ENCODE data around the gene TTC24. TPM values are rescaled to one million over a fixed set of nuclear protein-coding genes. Genes with fewer than 3 reads are reported as not detected.

TTC24 gene
- polyA plus RNA-seq, 1 of the 3 experiments (the other 2 are of a cell fraction) = not detected

DNA sequence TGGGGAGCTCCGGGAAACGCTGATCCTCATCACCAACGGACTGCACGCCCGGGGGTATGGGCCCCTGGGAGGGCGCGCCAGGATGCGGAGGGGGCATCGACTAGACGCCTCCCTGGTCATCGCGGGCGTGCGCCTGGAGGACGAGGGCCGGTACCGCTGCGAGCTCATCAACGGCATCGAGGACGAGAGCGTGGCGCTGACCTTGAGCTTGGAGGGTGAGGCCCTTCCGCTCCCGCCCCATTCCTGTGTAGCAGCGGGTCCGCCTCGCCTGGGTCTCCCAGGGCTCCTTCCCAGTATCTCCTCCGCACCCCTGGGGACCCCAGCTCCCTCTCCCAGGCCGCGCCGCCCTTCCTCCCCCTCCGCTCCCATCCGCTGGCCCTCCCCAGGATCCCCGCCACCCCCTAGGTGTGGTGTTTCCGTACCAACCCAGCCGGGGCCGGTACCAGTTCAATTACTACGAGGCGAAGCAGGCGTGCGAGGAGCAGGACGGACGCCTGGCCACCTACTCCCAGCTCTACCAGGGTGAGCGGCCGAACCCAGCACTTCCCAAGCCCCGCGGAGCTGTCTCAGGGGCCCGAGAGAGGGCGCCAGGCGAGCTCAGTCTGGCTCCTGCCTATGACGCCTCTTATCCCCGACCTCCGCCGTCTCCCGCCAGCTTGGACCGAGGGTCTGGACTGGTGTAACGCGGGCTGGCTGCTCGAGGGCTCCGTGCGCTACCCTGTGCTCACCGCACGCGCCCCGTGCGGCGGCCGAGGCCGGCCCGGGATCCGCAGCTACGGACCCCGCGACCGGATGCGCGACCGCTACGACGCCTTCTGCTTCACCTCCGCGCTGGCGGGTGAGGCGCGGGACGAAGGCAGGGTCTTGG lies 44.7 kb downstream of the TTC24 start:
- Histone ChIP-seq H3K36me3 (replicated peaks in 1 of 2; ENCODE audit: control insufficient read depth in 1 of 2, insufficient read depth in 2 of 2, low read length in 1 of 2) (no peaks in the 10 kb centered on the region), H3K4me3 (ENCODE audit: low read depth in 2 of 2, low read length in 1 of 2) (peak overlapping the region; percentile 39 to 57; a peak in 3 of 4 replicates), H3F3A (replicated peaks; ENCODE audit: insufficient read depth) (peaks cover 12% of the 10 kb centered on the region), H3K4me2 (peak overlapping the region; percentile 71), H3K27ac (ENCODE audit: low read depth in 2 of 2, low read length in 1 of 2) (no peak overlapping the region), H3K9me2 (no peaks in the 10 kb centered on the region), H3K4me1 (ENCODE audit: control insufficient read depth in 1 of 2, insufficient read depth in 2 of 2, low read depth in 1 of 2, low read length in 1 of 2) (peaks cover 0 to 13% of the 10 kb centered on the region in 2 experiments; a peak in 1 of 4 replicates), H3K9ac (no peak overlapping the region), H3K9me3 (no peaks in the 10 kb centered on the region), H3K79me2 (ENCODE audit: insufficient read depth) (no peaks in the 10 kb centered on the region), H3K27me3 (ENCODE audit: insufficient read depth) (peaks cover 29% of the 10 kb centered on the region), H2AFZ (ENCODE audit: low read depth) (peak overlapping the region; percentile 85), H4K20me1 (ENCODE audit: insufficient read depth) (no peaks in the 10 kb centered on the region)
- 16% methylated on average over 22 of the region's 87 CpGs for WGBS (ENCODE audit: low lambda C conversion rate)
- TF ChIP-seq RCOR1 (IDR thresholded peaks at IDR 0.05; ENCODE audit: low read length) = no peak
- TF ChIP-seq GABPA (IDR thresholded peaks at IDR 0.05; ENCODE audit: low read depth) = no peak
- no peak for TF ChIP-seq FOXJ3 (CRISPR knock-in tag; IDR thresholded peaks at IDR 0.05)
- TF ChIP-seq, protein P1, sequence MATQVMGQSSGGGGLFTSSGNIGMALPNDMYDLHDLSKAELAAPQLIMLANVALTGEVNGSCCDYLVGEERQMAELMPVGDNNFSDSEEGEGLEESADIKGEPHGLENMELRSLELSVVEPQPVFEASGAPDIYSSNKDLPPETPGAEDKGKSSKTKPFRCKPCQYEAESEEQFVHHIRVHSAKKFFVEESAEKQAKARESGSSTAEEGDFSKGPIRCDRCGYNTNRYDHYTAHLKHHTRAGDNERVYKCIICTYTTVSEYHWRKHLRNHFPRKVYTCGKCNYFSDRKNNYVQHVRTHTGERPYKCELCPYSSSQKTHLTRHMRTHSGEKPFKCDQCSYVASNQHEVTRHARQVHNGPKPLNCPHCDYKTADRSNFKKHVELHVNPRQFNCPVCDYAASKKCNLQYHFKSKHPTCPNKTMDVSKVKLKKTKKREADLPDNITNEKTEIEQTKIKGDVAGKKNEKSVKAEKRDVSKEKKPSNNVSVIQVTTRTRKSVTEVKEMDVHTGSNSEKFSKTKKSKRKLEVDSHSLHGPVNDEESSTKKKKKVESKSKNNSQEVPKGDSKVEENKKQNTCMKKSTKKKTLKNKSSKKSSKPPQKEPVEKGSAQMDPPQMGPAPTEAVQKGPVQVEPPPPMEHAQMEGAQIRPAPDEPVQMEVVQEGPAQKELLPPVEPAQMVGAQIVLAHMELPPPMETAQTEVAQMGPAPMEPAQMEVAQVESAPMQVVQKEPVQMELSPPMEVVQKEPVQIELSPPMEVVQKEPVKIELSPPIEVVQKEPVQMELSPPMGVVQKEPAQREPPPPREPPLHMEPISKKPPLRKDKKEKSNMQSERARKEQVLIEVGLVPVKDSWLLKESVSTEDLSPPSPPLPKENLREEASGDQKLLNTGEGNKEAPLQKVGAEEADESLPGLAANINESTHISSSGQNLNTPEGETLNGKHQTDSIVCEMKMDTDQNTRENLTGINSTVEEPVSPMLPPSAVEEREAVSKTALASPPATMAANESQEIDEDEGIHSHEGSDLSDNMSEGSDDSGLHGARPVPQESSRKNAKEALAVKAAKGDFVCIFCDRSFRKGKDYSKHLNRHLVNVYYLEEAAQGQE (IDR thresholded peaks at IDR 0.05; ENCODE audit: low read depth, low read length) = no peak
- TF ChIP-seq, protein P2, sequence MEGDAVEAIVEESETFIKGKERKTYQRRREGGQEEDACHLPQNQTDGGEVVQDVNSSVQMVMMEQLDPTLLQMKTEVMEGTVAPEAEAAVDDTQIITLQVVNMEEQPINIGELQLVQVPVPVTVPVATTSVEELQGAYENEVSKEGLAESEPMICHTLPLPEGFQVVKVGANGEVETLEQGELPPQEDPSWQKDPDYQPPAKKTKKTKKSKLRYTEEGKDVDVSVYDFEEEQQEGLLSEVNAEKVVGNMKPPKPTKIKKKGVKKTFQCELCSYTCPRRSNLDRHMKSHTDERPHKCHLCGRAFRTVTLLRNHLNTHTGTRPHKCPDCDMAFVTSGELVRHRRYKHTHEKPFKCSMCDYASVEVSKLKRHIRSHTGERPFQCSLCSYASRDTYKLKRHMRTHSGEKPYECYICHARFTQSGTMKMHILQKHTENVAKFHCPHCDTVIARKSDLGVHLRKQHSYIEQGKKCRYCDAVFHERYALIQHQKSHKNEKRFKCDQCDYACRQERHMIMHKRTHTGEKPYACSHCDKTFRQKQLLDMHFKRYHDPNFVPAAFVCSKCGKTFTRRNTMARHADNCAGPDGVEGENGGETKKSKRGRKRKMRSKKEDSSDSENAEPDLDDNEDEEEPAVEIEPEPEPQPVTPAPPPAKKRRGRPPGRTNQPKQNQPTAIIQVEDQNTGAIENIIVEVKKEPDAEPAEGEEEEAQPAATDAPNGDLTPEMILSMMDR (IDR thresholded peaks at IDR 0.05) = peak; percentile 54
- TF ChIP-seq RFX5 (IDR thresholded peaks at IDR 0.05; ENCODE audit: low read length) = no peak
- 0 out of 2 replicates have a peak, but pooled peaks have one; percentile 8 for TF ChIP-seq RAD21 (IDR thresholded peaks at IDR 0.05; ENCODE audit: low read length)
- ChIA-PET POLR2A (interaction anchor here (0.6 to 1.6 kb wide), 3 partner anchors 25 to 342 kb away, joined by 3 to 9 read pairs (median 3); partner anchors contain the start of gene SMG5), CTCF (interaction anchor here (0.6 to 18.0 kb wide), 33 partner anchors 10 to 271 kb away, joined by 3 to 643 read pairs (median 5); partner anchors contain the start of genes BCAN, CRABP2, GPATCH4 and IQGAP3)
- DNase-seq = peak; percentile 87

All from SK-N-SH (cell line).